Gastroesophageal sphincter (tissue), 4 donors: ENCODE data around the gene SLC9A3. TPM values are rescaled to one million over a fixed set of nuclear protein-coding genes. Genes with fewer than 3 reads are reported as not detected.

Experiments
- ATAC-seq: fragments of 150-250 bp; one replicate; pipeline ENCODE4 v1.9.1; 2016; ENCODE audit warnings: mild to moderate bottlenecking, moderate library complexity
- H3K27ac ChIP-seq, 4 donors: fragments of 200-600 bp; sonication (generic) in 3 of 4; 1 replicate in 3 of 4; 2 replicates in 1 of 4; pipeline ENCODE4 v1.5.1; 2016 to 2019
- H3K27me3 ChIP-seq: fragments of 200-600 bp; sonication (generic); one replicate; pipeline ENCODE4 v1.5.1; 2019
- H3K36me3 ChIP-seq, 2 donors: fragments of 200-600 bp; sonication (generic); one replicate each; pipeline ENCODE4 v1.5.1; 2019; ENCODE audit warnings: control low read depth in 1 of 2
- H3K4me1 ChIP-seq, 3 donors: fragments of 200-600 bp; sonication (generic); 1 replicate in 2 of 3; 2 replicates in 1 of 3; pipeline ENCODE4 v1.5.1; 2016 to 2019; ENCODE audit warnings: control low read depth in 2 of 3
- H3K4me3 ChIP-seq, 2 donors: fragments of 200-600 bp; sonication (generic); one replicate each; pipeline ENCODE4 v1.5.1; 2019; ENCODE audit warnings: mild to moderate bottlenecking in 1 of 2, moderate library complexity in 1 of 2
- H3K9me3 ChIP-seq, 3 donors: fragments of 200-600 bp; sonication (generic); one replicate each; pipeline ENCODE4 v1.5.1; 2017 to 2019; ENCODE audit warnings: control low read depth in 2 of 3
- CTCF ChIP-seq, 4 experiments: fragments of 200-600 bp in 2 of 4; fragments of 450-650 bp in 2 of 4; sonication (generic) in 1 of 4; IDR thresholded peaks; one replicate each; pipeline ENCODE4 v1.5.1; 2017 to 2019; ENCODE audit warnings: antibody characterized with exemption in 4 of 4, mild to moderate bottlenecking in 2 of 4, moderate library complexity in 2 of 4
- EP300 ChIP-seq: sonication (generic); formaldehyde crosslinking; IDR thresholded peaks from one replicate; pipeline ENCODE4 v1.6.1; 2017; ENCODE audit warnings: antibody characterized with exemption, mild to moderate bottlenecking
- POLR2A ChIP-seq, 2 donors: fragments of 450-650 bp; IDR thresholded peaks; one replicate each; pipeline ENCODE4 v1.6.1; 2017; ENCODE audit warnings: antibody characterized with exemption in 2 of 2, mild to moderate bottlenecking in 2 of 2, moderate library complexity in 1 of 2
- POLR2AphosphoS5 ChIP-seq: sonication (generic); formaldehyde crosslinking; IDR thresholded peaks from one replicate; pipeline ENCODE4 v1.6.1; 2017; ENCODE audit warnings: antibody characterized with exemption
- WGBS, 2 donors: methylation state at CpG; one replicate each; pipeline ENCODE4 v1.1.5; 2018; ENCODE audit warnings: low coverage in 1 of 2; 5-methylcytosine and 5-hydroxymethylcytosine counted together
- total RNA-seq, 4 donors: library from RNA; depleted of rRNA; stranded (reverse); fragments of >200 nt; gene quantifications; one replicate each; pipeline ENCODE4 v1.1.0, GENCODE V29; 2016

SLC9A3 gene
- total RNA-seq, 4 donors from 2014 or later, result 2.6 to 3.9 (median 2.8) TPM

- Histone ChIP-seq H3K9me3 (no peaks in the 10 kb centered on the region), H3K27me3 (peaks cover 85% of the 10 kb centered on the region), H3K27ac (no peak overlapping the region), H3K4me1 (no peaks in the 10 kb centered on the region), H3K4me3 (no peak overlapping the region), H3K36me3 (no peaks in the 10 kb centered on the region)
- ATAC-seq, result no peak
- TF ChIP-seq CTCF (IDR thresholded peaks at IDR 0.05) (no peak), POLR2AphosphoS5 (no peak), POLR2A (IDR thresholded peaks at IDR 0.05) (no peak), EP300 (no peak)
- 52 to 80% methylated on average over 1 to 6 of the region's 23 CpGs for WGBS, 2 donors
Measured at GRCh38 chr5:485946-486491, 38.2 kb downstream of the SLC9A3 start.

GRCh38 chr5:485113-485945, 38.9 kb downstream of the SLC9A3 start:
- Histone ChIP-seq H3K36me3 (no peaks in the 10 kb centered on the region), H3K27ac (no peak overlapping the region), H3K4me3 (no peak overlapping the region), H3K27me3 (peaks cover 85% of the 10 kb centered on the region), H3K4me1 (no peaks in the 10 kb centered on the region), H3K9me3 (no peaks in the 10 kb centered on the region)
- WGBS, 2 donors, result 41% methylated on average over 6 of the region's 29 CpGs; no CpG with 5 or more reads in 1 of the 2 donors
- ATAC-seq, result no peak
- TF ChIP-seq POLR2AphosphoS5, result no peak
- TF ChIP-seq CTCF (IDR thresholded peaks at IDR 0.05), result no peak
- TF ChIP-seq EP300, result no peak
- TF ChIP-seq POLR2A (IDR thresholded peaks at IDR 0.05), result no peak

- Histone ChIP-seq H3K27ac (no peak overlapping the region), H3K9me3 (no peaks in the 10 kb centered on the region), H3K27me3 (peaks cover 87% of the 10 kb centered on the region), H3K36me3 (no peaks in the 10 kb centered on the region), H3K4me3 (no peak overlapping the region), H3K4me1 (no peaks in the 10 kb centered on the region)
- ATAC-seq, result no peak
- 90% methylated on average over 2 of the region's 24 CpGs; no CpG with 5 or more reads in 1 of the 2 donors for WGBS, 2 donors
- no peak for TF ChIP-seq EP300
- no peak for TF ChIP-seq POLR2AphosphoS5
- no peak for TF ChIP-seq POLR2A (IDR thresholded peaks at IDR 0.05)
- TF ChIP-seq CTCF (IDR thresholded peaks at IDR 0.05), result no peak
Measured at GRCh38 chr5:484556-484955, 39.7 kb downstream of the SLC9A3 start.

GRCh38 chr5:483434-484140, 40.7 kb downstream of the SLC9A3 start:
- ATAC-seq, result no peak
- Histone ChIP-seq H3K9me3 (no peaks in the 10 kb centered on the region), H3K4me1 (no peaks in the 10 kb centered on the region), H3K4me3 (no peak overlapping the region), H3K27ac (no peak overlapping the region), H3K36me3 (no peaks in the 10 kb centered on the region), H3K27me3 (peaks cover 87% of the 10 kb centered on the region)
- TF ChIP-seq POLR2AphosphoS5 (no peak), CTCF (IDR thresholded peaks at IDR 0.05) (no peak), POLR2A (IDR thresholded peaks at IDR 0.05) (no peak), EP300 (no peak)
- WGBS, 2 donors, result 95% methylated on average over 10 of the region's 34 CpGs; no CpG with 5 or more reads in 1 of the 2 donors
